Measurements from ENCODE around the gene ERC1.

ERC1 gene

GRCh38 chr12:1174659-1175058 lies 183.6 kb downstream of the ERC1 start:
- no peak overlapping the region for H3K4me3 ChIP-seq (ENCODE audit: low read length)
- DNase-seq (ENCODE audit: low read depth): peak; percentile 45
- TF ChIP-seq, protein P1, sequence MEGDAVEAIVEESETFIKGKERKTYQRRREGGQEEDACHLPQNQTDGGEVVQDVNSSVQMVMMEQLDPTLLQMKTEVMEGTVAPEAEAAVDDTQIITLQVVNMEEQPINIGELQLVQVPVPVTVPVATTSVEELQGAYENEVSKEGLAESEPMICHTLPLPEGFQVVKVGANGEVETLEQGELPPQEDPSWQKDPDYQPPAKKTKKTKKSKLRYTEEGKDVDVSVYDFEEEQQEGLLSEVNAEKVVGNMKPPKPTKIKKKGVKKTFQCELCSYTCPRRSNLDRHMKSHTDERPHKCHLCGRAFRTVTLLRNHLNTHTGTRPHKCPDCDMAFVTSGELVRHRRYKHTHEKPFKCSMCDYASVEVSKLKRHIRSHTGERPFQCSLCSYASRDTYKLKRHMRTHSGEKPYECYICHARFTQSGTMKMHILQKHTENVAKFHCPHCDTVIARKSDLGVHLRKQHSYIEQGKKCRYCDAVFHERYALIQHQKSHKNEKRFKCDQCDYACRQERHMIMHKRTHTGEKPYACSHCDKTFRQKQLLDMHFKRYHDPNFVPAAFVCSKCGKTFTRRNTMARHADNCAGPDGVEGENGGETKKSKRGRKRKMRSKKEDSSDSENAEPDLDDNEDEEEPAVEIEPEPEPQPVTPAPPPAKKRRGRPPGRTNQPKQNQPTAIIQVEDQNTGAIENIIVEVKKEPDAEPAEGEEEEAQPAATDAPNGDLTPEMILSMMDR (IDR thresholded peaks at IDR 0.05; ENCODE audit: insufficient read depth, low read depth, low read length, missing control alignments): no peak

DNA sequence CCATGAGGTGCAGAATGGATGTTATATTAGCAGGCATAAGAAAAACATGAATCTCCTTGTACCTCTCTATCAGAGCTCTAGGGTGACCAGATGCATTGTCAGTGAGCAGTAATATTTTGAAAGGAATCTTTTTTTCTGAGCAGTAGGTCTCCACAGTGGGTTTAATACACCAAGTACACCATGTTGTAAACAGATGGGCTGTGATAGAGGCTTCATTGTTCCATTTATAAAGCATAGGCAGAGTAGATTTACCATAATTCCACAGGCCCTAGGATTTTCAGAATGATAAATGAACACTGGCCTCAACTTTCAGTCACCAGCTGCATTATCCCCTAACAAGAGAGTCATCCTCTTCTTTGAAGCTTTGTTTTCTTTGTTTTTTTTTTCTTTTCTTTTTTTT lies 185.2 kb downstream of the ERC1 start:
- TF ChIP-seq, protein P1 (IDR thresholded peaks at IDR 0.05; ENCODE audit: insufficient read depth, low read depth, low read length, missing control alignments): no peak
- H3K4me3 ChIP-seq (ENCODE audit: low read length): no peak overlapping the region
- DNase-seq (ENCODE audit: low read depth): no peak

- DNase-seq (ENCODE audit: low read depth): no peak
- H3K4me3 ChIP-seq (ENCODE audit: low read length): no peak overlapping the region
- TF ChIP-seq, protein P1 (IDR thresholded peaks at IDR 0.05; ENCODE audit: insufficient read depth, low read depth, low read length, missing control alignments): no peak
These were observed 188.1 kb downstream of the ERC1 start for GRCh38 chr12:1179128-1179527.

- DNase-seq (ENCODE audit: low read depth): no peak
- TF ChIP-seq, protein P1 (IDR thresholded peaks at IDR 0.05; ENCODE audit: insufficient read depth, low read depth, low read length, missing control alignments): no peak
These were observed 191.0 kb downstream of the ERC1 start for GRCh38 chr12:1182069-1182468.

DNA sequence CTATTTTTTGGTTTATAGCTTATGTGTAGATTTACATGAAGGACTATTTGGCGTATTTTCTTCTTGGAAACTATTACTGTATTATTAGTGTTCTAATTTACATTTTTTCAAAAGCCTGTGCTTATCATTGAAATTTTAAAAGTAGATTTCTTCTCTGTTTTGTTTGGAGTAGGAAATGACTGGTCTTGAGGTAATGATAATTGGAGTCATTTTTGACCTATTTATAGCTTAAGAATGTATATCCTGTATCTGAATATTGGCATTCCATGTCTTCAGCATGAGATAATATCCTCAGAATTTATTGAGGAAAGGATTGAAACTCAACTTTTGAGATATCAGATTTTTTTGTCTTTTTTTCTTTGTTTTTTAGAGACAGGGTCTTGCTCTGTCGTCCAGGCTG lies 193.4 kb downstream of the ERC1 start:
- TF ChIP-seq, protein P1 (IDR thresholded peaks at IDR 0.05; ENCODE audit: insufficient read depth, low read depth, low read length, missing control alignments): no peak
- no peak for DNase-seq (ENCODE audit: low read depth)
- H3K4me3 ChIP-seq (ENCODE audit: low read length): no peak overlapping the region

More at GRCh38 chr12:1182069-1182468, 191.0 kb downstream of the ERC1 start:
- H3K4me3 ChIP-seq (ENCODE audit: low read length): no peak overlapping the region

DNA sequence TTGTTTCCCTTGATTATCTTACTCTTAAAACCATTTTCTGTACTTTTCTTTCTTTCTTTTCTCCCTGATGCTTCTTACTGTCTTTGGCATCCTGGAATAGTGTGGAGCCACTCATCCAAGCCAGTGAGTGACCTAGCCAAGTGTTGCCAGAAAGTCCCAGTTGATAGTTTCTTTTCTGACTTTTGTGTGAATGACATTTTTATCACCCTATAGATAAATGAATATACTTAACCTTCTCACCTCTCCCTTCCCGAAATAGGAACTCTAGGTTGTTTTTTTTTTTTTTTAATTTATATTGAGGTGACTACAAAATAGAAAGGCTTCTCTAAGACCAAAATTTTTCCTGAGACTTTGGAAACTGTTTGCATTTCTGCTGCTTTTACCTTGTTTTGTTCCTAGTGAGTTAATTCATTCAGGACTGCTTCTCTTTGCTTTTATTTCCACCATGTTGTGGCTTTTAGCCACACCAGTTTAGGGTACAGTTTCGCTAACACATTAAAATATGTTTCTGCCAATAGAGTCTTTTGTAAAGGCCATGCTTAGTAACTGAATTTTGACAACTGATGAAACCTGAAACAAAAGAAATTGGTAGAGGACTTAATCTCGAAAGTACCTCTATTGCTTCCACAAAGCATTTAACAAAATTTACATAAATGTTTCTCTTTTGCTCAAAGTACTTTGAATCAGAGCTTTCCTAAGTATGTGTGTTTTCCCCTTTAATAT lies 194.6 kb downstream of the ERC1 start:
- TF ChIP-seq, protein P1 (IDR thresholded peaks at IDR 0.05; ENCODE audit: insufficient read depth, low read depth, low read length, missing control alignments): no peak
- H3K4me3 ChIP-seq (ENCODE audit: low read length): no peak overlapping the region
- no peak for DNase-seq (ENCODE audit: low read depth)

GRCh38 chr12:1186298-1186697 lies 195.3 kb downstream of the ERC1 start:
- no peak for DNase-seq (ENCODE audit: low read depth)
- TF ChIP-seq, protein P1 (IDR thresholded peaks at IDR 0.05; ENCODE audit: insufficient read depth, low read depth, low read length, missing control alignments): no peak
- H3K4me3 ChIP-seq (ENCODE audit: low read length): no peak overlapping the region
